ENCODE data around the gene INHA.

INHA gene

GRCh38 chr2:219556413-219556812, 15.7 kb upstream of the INHA start:
- ChIA-PET CTCF (interaction anchor here (2.1 to 7.9 kb wide), 2 partner anchors 14 to 28 kb away, joined by 4 to 63 read pairs; partner anchors contain the start of genes CHPF and TMEM198), POLR2A (no interaction called here)
- DNase-seq (ENCODE audit: extremely low spot score) = no peak
- TF ChIP-seq, protein P1, sequence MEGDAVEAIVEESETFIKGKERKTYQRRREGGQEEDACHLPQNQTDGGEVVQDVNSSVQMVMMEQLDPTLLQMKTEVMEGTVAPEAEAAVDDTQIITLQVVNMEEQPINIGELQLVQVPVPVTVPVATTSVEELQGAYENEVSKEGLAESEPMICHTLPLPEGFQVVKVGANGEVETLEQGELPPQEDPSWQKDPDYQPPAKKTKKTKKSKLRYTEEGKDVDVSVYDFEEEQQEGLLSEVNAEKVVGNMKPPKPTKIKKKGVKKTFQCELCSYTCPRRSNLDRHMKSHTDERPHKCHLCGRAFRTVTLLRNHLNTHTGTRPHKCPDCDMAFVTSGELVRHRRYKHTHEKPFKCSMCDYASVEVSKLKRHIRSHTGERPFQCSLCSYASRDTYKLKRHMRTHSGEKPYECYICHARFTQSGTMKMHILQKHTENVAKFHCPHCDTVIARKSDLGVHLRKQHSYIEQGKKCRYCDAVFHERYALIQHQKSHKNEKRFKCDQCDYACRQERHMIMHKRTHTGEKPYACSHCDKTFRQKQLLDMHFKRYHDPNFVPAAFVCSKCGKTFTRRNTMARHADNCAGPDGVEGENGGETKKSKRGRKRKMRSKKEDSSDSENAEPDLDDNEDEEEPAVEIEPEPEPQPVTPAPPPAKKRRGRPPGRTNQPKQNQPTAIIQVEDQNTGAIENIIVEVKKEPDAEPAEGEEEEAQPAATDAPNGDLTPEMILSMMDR (IDR thresholded peaks at IDR 0.05; ENCODE audit: control extremely low read depth, extremely low read depth, low read depth, missing control alignments) = no peak

- POLR2A ChIA-PET = interaction anchor here (0.5 kb wide), 1 partner anchor 168 kb away, joined by 7 read pairs; no protein-coding TSS in a partner anchor
- CTCF ChIA-PET = interaction anchor here (1.2 to 7.9 kb wide), 5 partner anchors 9 to 96 kb away, joined by 3 to 63 read pairs (median 3); partner anchors contain the start of genes CHPF and TMEM198
- TF ChIP-seq, protein P1 (IDR thresholded peaks at IDR 0.05; ENCODE audit: control extremely low read depth, extremely low read depth, low read depth, missing control alignments) = no peak
- DNase-seq (ENCODE audit: extremely low spot score) = no peak
Observed at GRCh38 chr2:219557320-219557719, 14.8 kb upstream of the INHA start.

DNA sequence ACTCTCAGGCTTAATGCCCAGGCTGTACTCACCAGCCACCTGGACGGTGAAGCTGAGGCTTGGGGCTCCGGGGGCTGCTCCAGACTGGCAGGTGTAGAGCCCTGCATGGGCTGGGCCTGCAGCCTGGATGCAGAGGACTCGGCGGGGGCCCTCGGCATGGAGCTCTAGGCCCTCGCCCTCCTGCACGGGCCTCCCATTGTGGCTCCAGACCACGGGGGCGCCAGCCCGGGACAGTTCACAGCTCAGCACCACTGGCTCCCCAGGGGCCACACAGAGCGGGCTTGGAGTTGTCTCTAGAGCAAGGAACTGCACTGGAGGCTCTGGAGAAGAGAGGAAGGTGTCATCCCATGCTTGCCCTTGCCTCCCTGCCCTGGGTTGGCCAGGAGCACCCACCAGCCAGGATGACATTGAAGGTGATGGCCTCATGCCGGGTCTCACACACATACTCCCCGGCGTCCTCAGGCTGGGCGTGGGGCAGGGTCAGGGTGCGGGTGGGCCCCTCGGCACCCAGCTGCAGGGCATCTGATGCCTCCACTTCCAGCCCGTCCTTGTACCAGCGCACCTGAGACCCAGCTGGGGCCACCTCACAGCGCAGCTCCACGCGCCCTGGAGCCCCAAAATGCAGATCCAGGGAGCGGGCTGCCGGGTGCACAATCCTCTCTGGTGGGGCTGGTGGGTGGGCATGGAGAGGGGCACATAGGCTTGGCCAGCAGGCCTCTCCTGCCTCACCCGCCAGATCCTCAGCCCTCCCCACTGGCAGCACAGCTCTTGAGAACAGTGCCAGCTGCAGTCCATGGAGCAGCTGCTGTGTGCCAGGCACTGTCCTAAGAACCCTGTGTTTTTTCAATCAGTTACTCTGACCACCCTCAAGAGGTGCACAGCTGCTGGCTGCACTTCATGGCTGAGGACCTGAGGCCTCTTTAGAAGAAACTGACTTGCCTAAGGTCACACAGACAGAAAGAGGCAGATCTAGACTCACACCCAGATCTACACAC, 14.0 kb upstream of the INHA start:
- CTCF ChIA-PET = interaction anchor here (1.2 to 7.9 kb wide), 6 partner anchors 10 to 101 kb away, joined by 3 to 63 read pairs (median 4); partner anchors contain the start of genes CHPF and TMEM198
- POLR2A ChIA-PET = interaction anchor here (0.5 kb wide), 1 partner anchor 169 kb away, joined by 7 read pairs; no protein-coding TSS in a partner anchor
- TF ChIP-seq, protein P1 (IDR thresholded peaks at IDR 0.05; ENCODE audit: control extremely low read depth, extremely low read depth, low read depth, missing control alignments) = no peak
- no peak for DNase-seq (ENCODE audit: extremely low spot score)

- POLR2A ChIA-PET = no interaction called here
- TF ChIP-seq, protein P1 (IDR thresholded peaks at IDR 0.05; ENCODE audit: control extremely low read depth, extremely low read depth, low read depth, missing control alignments) = no peak
- CTCF ChIA-PET = interaction anchor here (0.6 to 5.3 kb wide), 29 partner anchors 8 to 356 kb away, joined by 3 to 66 read pairs (median 6); partner anchors contain the start of genes CHPF, DNPEP, INHA and OBSL1
- no peak for DNase-seq (ENCODE audit: extremely low spot score)
Observed at GRCh38 chr2:219559156-219559915, 12.8 kb upstream of the INHA start.

DNA sequence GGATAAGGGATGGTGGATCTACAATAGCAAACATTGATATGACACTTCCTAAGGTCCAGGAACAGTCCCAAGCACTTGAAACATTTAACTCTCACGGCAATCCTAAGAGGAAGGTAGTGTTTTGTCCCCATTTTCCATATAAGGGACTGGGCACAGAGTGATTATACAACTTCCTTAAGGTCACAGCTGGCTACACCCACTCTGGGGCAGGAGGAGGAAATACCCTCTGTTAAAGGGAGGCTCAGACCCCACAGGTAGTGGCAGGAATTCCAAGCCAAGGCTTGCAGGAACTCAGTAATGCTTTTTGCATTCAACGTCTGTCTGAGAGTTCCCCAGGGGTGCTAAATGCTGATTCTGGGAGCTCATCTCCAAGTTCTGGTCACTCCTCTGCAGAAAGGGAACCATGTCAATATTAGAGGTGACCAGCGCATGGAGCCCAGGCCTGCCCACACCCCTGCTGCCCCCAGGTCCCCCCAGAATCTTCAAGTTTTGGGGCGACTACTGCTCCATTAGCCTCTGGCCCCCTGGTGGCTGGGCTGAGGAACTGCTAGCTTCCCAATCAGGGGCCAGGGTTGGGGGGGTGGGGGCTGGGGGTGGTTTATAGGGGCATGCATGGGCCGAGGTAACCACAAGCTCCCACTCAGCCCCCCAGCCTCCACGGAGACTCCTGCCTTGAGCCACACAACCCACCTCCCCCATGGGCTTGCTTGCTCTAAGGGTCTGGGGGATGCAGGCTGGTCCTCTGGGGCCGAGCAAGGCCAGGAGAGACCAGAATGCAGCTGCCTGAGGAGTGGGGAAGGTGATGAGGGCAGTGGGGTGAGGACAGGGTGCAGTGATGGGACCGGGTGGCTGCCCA, 11.8 kb upstream of the INHA start:
- CTCF ChIA-PET = interaction anchor here (0.6 to 5.3 kb wide), 41 partner anchors 9 to 357 kb away, joined by 3 to 66 read pairs (median 5); partner anchors contain the start of genes CHPF, DNPEP, INHA and OBSL1
- TF ChIP-seq, protein P1 (IDR thresholded peaks at IDR 0.05; ENCODE audit: control extremely low read depth, extremely low read depth, low read depth, missing control alignments) = peak; percentile 61
- DNase-seq (ENCODE audit: extremely low spot score) = peak; percentile 74
- POLR2A ChIA-PET = no interaction called here

All from GM10248 (cell line).